ENCODE measurements around the gene COL19A1. TPM values are rescaled to one million over a fixed set of nuclear protein-coding genes. Genes with fewer than 3 reads are reported as not detected.

Gene COL19A1
- total and polyA plus RNA-seq, 12 donors = 0.26 to 2.8 (median 1.7) TPM

DNA sequence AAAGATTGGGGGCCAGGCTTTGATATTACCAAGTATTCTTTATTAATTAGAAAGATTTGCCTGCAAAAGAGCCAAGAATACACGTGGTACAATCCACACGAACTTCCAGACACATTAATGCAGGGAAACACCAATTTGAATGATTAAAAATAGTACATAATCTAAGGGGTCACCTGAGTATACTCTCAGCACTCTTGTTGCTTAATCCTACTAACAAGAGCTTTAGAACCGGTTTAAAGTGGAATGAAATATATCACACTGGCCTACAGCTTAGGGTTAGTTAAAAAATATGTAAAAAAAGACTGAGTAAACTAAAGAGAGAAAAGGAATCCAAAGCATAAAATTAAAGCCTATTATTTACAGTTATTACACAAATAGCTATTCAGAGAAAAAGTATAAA lies 387.6 kb downstream of the COL19A1 start:
- TF ChIP-seq, protein P1, sequence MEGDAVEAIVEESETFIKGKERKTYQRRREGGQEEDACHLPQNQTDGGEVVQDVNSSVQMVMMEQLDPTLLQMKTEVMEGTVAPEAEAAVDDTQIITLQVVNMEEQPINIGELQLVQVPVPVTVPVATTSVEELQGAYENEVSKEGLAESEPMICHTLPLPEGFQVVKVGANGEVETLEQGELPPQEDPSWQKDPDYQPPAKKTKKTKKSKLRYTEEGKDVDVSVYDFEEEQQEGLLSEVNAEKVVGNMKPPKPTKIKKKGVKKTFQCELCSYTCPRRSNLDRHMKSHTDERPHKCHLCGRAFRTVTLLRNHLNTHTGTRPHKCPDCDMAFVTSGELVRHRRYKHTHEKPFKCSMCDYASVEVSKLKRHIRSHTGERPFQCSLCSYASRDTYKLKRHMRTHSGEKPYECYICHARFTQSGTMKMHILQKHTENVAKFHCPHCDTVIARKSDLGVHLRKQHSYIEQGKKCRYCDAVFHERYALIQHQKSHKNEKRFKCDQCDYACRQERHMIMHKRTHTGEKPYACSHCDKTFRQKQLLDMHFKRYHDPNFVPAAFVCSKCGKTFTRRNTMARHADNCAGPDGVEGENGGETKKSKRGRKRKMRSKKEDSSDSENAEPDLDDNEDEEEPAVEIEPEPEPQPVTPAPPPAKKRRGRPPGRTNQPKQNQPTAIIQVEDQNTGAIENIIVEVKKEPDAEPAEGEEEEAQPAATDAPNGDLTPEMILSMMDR (IDR thresholded peaks at IDR 0.05) = no peak
- WGBS, 2 donors = 32 to 49% methylated on average over 3 of the region's 3 CpGs
- no peaks in the 10 kb centered on the region for H3K9me3 ChIP-seq

DNA sequence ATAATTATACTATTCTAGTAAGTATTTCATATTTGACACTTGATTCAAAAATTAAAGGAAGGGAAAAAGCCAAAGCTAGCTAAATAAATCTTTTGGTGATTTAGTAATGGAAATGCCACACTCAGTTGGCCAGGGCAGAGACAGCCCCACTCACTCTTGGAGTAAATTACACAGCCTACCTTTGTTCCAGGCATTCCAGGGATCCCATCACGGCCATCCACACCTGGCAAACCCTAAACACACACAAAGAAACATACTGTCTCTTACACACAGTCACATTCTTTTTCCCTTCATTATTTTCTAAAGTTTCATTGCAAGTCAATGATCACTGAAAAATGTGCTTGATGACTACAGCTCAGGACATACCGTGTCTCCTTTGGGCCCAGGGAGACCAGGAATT lies 388.4 kb downstream of the COL19A1 start:
- no peak for DNase-seq

More for the DNA sequence above, 387.6 kb downstream of the COL19A1 start:
- no peak for ATAC-seq
- H3K4me1 ChIP-seq = peaks cover 0 to 7% (median 0%) of the 10 kb centered on the region in 9 donors
- no peaks in the 10 kb centered on the region for H3K36me3 ChIP-seq
- intact Hi-C loops (cut with DNase I) = no loop called here
- DNase-seq = no peak
- H3K27ac ChIP-seq = no peak overlapping the region
- H3K4me3 ChIP-seq = no peak overlapping the region
- H3K27me3 ChIP-seq = no peaks in the 10 kb centered on the region

DNA sequence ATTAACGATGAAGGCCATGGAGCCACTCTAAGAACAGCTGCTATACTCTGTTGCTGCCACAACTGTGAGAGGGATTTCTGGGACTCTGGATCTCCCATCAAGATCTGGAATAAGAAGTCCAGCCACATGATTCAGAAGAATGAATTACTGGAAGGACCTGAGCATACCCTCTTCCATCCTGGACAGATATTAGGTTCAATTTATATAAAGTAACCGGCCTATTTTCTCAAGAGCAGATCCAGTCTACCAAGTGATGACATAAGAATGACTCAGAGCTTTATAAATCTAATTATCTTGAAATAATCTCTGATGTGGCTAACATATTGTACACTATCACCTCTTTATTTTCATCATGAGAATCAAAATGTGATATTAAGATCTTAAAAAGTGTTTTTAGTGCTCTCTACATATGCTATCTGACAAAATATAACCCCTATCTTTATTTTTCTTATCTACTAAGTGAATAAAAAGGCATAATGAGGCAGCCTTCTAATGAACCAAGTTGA lies 391.5 kb downstream of the COL19A1 start:
- intact Hi-C loops (cut with DNase I) = loop anchor here in 1 of 10 donors (2.0 kb wide), 1 partner anchor 17 kb away; no protein-coding TSS in a partner anchor
- ATAC-seq (no peak), DNase-seq (no peak)
- Histone ChIP-seq H3K27ac (no peak overlapping the region), H3K4me1 (peaks cover 0 to 7% (median 0%) of the 10 kb centered on the region in 9 donors), H3K36me3 (no peaks in the 10 kb centered on the region), H3K4me3 (no peak overlapping the region), H3K9me3 (no peaks in the 10 kb centered on the region), H3K27me3 (peaks cover 0 to 5% (median 0%) of the 10 kb centered on the region in 7 donors)
- TF ChIP-seq, protein P1 (IDR thresholded peaks at IDR 0.05) = no peak
- 89 to 95% methylated on average over 2 of the region's 2 CpGs for WGBS, 2 donors

More for the DNA sequence above, 388.4 kb downstream of the COL19A1 start:
- ATAC-seq = no peak
- Histone ChIP-seq H3K4me3 (no peak overlapping the region), H3K4me1 (peaks cover 0 to 7% (median 0%) of the 10 kb centered on the region in 9 donors), H3K27me3 (peaks cover 0 to 3% (median 0%) of the 10 kb centered on the region in 7 donors), H3K27ac (no peak overlapping the region), H3K9me3 (no peaks in the 10 kb centered on the region), H3K36me3 (no peaks in the 10 kb centered on the region)
- TF ChIP-seq, protein P1 (IDR thresholded peaks at IDR 0.05) = no peak
- intact Hi-C loops (cut with DNase I) = no loop called here
- 79 to 85% methylated on average over 2 of the region's 2 CpGs for WGBS, 2 donors

DNA sequence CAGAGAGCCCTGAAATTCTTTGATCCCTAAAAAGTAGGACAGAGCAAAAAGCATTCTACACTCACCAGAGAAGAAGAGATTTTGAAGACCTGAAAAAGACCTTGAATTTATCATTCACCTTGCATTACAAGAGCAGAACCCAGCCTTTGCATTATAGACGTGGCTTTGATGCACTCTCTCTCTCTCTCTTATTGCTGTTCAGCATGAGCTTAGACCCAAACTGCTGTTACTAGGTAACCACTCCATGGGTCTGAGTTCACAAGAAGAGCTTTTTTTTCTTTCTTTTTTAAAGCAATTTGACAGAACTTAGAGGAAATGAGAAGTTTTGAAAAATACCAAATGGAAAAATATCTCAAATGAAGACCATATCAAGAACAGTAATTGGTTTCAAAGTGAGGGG lies 392.1 kb downstream of the COL19A1 start:
- ATAC-seq = no peak
- 21 to 50% methylated on average over 1 of the region's 1 CpG for WGBS, 2 donors
- no peak overlapping the region for H3K27ac ChIP-seq

More for the DNA sequence above, 392.1 kb downstream of the COL19A1 start:
- Histone ChIP-seq H3K4me3 (no peak overlapping the region), H3K4me1 (peaks cover 0 to 5% (median 0%) of the 10 kb centered on the region in 9 donors), H3K36me3 (no peaks in the 10 kb centered on the region), H3K9me3 (no peaks in the 10 kb centered on the region), H3K27me3 (peaks cover 0 to 5% (median 0%) of the 10 kb centered on the region in 7 donors)
- TF ChIP-seq, protein P1 (IDR thresholded peaks at IDR 0.05) = no peak
- intact Hi-C loops (cut with DNase I) = no loop called here
- DNase-seq = no peak

Other genes with a start within 250 kb of the COL19A1 start
- gene LMBRD1, start 69.5 kb upstream of the COL19A1 start, total RNA-seq = 10 to 100 TPM; 36.8 to 63.8 (median 48.0) TPM
- 10 to 100 TPM; 35.6 to 36.2 TPM for gene LMBRD1, start 69.5 kb upstream of the COL19A1 start, polyA plus RNA-seq